SK-N-SH treated with all-trans-retinoic acid at 6 μM for 48 hours (cell line): ENCODE data around the gene NRL.

Source experiments
- ESRRG ChIP-seq: fragments of 250-450 bp; sonication (Bioruptor Pico); IDR thresholded peaks from 2 replicates; pipeline ENCODE4 v1.6.1; 2021; ENCODE audit warnings: mild to moderate bottlenecking
- GLIS3 ChIP-seq: fragments of 250-450 bp; sonication (Bioruptor Pico); IDR thresholded peaks from 2 replicates; pipeline ENCODE4 v1.5.0; 2020; ENCODE audit warnings: mild to moderate bottlenecking, moderate library complexity
- OSR1 ChIP-seq: fragments of 250-450 bp; sonication (Bioruptor Pico); IDR thresholded peaks from 2 replicates; pipeline ENCODE4 v1.8.0; 2022; ENCODE audit warnings: moderate library complexity, mild to moderate bottlenecking, inconsistent platforms
- RARB ChIP-seq: fragments of 250-450 bp; sonication (Bioruptor Pico); IDR thresholded peaks from 2 replicates; pipeline ENCODE4 v1.8.0; 2021; ENCODE audit warnings: mild to moderate bottlenecking, moderate library complexity
- SNAI2 ChIP-seq: fragments of 250-450 bp; sonication (Bioruptor Pico); IDR thresholded peaks from 2 replicates; pipeline ENCODE4 v1.5.0; 2020; ENCODE audit warnings: mild to moderate bottlenecking, moderate library complexity
- ZFP30 ChIP-seq: fragments of 450-650 bp; formaldehyde crosslinking; IDR thresholded peaks from 2 replicates; pipeline ENCODE4 v1.5.0; 2022; ENCODE audit warnings: mild to moderate bottlenecking, moderate library complexity
- TF ChIP-seq, protein P1 (sequence below): fragments of 250-450 bp; sonication (Bioruptor Pico); IDR thresholded peaks from 2 replicates; pipeline ENCODE4 v1.5.0; 2020; ENCODE audit warnings: mild to moderate bottlenecking, moderate library complexity
- TF ChIP-seq, protein P2 (sequence below): fragments of 250-450 bp; sonication (Bioruptor Pico); IDR thresholded peaks from 2 replicates; pipeline ENCODE4 v1.8.0; 2020; ENCODE audit warnings: mild to moderate bottlenecking, moderate library complexity, borderline replicate concordance

DNA sequence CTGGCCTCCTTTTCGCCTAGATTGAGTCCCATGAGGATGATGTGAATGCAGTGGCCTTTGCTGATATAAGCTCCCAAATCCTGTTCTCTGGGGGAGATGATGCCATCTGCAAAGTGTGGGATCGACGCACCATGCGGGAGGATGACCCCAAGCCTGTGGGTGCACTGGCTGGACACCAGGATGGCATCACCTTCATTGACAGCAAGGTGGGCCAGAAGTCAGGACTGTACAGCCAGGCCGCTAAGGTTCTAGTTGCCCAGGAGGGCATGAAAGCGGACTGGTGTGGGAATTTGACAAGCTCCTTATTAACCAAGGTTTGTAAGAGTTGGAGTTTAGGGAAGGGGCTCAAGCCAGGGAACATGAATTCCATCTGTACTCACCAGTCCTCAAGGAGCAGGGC lies 4.9 kb upstream of the NRL start:
- TF ChIP-seq ZFP30 (no peak), ESRRG (CRISPR knock-in tag) (no peak), RARB (no peak), SNAI2 (CRISPR knock-in tag) (no peak), OSR1 (no peak), GLIS3 (CRISPR knock-in tag) (no peak)
- TF ChIP-seq, protein P1, sequence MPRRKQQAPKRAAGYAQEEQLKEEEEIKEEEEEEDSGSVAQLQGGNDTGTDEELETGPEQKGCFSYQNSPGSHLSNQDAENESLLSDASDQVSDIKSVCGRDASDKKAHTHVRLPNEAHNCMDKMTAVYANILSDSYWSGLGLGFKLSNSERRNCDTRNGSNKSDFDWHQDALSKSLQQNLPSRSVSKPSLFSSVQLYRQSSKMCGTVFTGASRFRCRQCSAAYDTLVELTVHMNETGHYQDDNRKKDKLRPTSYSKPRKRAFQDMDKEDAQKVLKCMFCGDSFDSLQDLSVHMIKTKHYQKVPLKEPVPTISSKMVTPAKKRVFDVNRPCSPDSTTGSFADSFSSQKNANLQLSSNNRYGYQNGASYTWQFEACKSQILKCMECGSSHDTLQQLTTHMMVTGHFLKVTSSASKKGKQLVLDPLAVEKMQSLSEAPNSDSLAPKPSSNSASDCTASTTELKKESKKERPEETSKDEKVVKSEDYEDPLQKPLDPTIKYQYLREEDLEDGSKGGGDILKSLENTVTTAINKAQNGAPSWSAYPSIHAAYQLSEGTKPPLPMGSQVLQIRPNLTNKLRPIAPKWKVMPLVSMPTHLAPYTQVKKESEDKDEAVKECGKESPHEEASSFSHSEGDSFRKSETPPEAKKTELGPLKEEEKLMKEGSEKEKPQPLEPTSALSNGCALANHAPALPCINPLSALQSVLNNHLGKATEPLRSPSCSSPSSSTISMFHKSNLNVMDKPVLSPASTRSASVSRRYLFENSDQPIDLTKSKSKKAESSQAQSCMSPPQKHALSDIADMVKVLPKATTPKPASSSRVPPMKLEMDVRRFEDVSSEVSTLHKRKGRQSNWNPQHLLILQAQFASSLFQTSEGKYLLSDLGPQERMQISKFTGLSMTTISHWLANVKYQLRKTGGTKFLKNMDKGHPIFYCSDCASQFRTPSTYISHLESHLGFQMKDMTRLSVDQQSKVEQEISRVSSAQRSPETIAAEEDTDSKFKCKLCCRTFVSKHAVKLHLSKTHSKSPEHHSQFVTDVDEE (CRISPR knock-in tag) = no peak
- TF ChIP-seq, protein P2, sequence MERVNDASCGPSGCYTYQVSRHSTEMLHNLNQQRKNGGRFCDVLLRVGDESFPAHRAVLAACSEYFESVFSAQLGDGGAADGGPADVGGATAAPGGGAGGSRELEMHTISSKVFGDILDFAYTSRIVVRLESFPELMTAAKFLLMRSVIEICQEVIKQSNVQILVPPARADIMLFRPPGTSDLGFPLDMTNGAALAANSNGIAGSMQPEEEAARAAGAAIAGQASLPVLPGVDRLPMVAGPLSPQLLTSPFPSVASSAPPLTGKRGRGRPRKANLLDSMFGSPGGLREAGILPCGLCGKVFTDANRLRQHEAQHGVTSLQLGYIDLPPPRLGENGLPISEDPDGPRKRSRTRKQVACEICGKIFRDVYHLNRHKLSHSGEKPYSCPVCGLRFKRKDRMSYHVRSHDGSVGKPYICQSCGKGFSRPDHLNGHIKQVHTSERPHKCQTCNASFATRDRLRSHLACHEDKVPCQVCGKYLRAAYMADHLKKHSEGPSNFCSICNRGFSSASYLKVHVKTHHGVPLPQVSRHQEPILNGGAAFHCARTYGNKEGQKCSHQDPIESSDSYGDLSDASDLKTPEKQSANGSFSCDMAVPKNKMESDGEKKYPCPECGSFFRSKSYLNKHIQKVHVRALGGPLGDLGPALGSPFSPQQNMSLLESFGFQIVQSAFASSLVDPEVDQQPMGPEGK = no peak
